Measurements from ENCODE around the gene CHST8.

The CHST8 gene

DNA sequence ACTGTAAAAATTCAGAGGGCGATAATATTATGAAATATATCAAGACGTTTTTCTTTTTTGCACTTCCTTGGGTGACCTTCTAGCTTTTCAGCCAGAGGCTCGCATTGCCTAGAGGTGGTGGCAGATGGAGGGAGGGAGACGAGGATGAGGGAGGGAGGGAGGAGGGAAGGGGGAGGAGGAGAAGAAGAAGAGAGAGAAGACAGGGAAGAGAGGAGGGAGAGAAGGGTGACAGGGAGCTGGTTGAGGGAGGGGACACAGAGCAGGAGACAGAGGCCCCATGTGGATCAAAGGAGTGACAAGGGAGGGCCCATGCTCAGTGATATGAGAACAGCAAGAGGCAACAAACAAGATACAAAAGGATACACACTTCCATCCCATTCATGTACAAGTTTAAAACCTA lies 166.9 kb downstream of the CHST8 start:
- Histone ChIP-seq H3K27me3 (replicated peaks) (no peaks in the 10 kb centered on the region), H3K36me3 (replicated peaks) (no peaks in the 10 kb centered on the region), H3K27ac (no peak overlapping the region), H3K4me3 (ENCODE audit: low read depth, low read length) (no peak overlapping the region)
- TF ChIP-seq, protein P1, sequence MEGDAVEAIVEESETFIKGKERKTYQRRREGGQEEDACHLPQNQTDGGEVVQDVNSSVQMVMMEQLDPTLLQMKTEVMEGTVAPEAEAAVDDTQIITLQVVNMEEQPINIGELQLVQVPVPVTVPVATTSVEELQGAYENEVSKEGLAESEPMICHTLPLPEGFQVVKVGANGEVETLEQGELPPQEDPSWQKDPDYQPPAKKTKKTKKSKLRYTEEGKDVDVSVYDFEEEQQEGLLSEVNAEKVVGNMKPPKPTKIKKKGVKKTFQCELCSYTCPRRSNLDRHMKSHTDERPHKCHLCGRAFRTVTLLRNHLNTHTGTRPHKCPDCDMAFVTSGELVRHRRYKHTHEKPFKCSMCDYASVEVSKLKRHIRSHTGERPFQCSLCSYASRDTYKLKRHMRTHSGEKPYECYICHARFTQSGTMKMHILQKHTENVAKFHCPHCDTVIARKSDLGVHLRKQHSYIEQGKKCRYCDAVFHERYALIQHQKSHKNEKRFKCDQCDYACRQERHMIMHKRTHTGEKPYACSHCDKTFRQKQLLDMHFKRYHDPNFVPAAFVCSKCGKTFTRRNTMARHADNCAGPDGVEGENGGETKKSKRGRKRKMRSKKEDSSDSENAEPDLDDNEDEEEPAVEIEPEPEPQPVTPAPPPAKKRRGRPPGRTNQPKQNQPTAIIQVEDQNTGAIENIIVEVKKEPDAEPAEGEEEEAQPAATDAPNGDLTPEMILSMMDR (IDR thresholded peaks at IDR 0.05; ENCODE audit: low read depth, low read length, missing control alignments): no peak
- in situ Hi-C loops (cut with HindIII; ENCODE audit: low pct_ligation_motif_present, low sequenced_read_pairs): no loop called here
- DNase-seq: no peak

- no peaks in the 10 kb centered on the region for H3K27me3 ChIP-seq (replicated peaks)
- TF ChIP-seq, protein P1 (IDR thresholded peaks at IDR 0.05; ENCODE audit: low read depth, low read length, missing control alignments): no peak
- H3K36me3 ChIP-seq (replicated peaks): no peaks in the 10 kb centered on the region
- no peak overlapping the region for H3K27ac ChIP-seq
- in situ Hi-C loops (cut with HindIII; ENCODE audit: low pct_ligation_motif_present, low sequenced_read_pairs): no loop called here
- no peak for DNase-seq
- no peak overlapping the region for H3K4me3 ChIP-seq (ENCODE audit: low read depth, low read length)
Measured at GRCh38 chr19:33789344-33789743, 167.6 kb downstream of the CHST8 start.

- peak overlapping the region; percentile 95 for H3K27ac ChIP-seq
- no peaks in the 10 kb centered on the region for H3K36me3 ChIP-seq (replicated peaks)
- TF ChIP-seq, protein P1 (IDR thresholded peaks at IDR 0.05; ENCODE audit: low read depth, low read length, missing control alignments): no peak
- H3K27me3 ChIP-seq (replicated peaks): no peaks in the 10 kb centered on the region
- H3K4me3 ChIP-seq (ENCODE audit: low read depth, low read length): peak overlapping the region; percentile 79
- DNase-seq: no peak
- in situ Hi-C loops (cut with HindIII; ENCODE audit: low pct_ligation_motif_present, low sequenced_read_pairs): no loop called here
Measured at GRCh38 chr19:33794683-33795369, 173.1 kb downstream of the CHST8 start.

- in situ Hi-C loops (cut with HindIII; ENCODE audit: low pct_ligation_motif_present, low sequenced_read_pairs): no loop called here
- Histone ChIP-seq H3K36me3 (replicated peaks) (no peaks in the 10 kb centered on the region), H3K27me3 (replicated peaks) (no peaks in the 10 kb centered on the region), H3K4me3 (ENCODE audit: low read depth, low read length) (peak overlapping the region; percentile 79), H3K27ac (peak overlapping the region; percentile 95)
- TF ChIP-seq, protein P1 (IDR thresholded peaks at IDR 0.05; ENCODE audit: low read depth, low read length, missing control alignments): peak; percentile 67
- DNase-seq: peak; percentile 57
Measured at GRCh38 chr19:33795370-33796163, 173.8 kb downstream of the CHST8 start.

- Histone ChIP-seq H3K36me3 (replicated peaks) (peaks cover 6% of the 10 kb centered on the region), H3K4me3 (ENCODE audit: low read depth, low read length) (peak within 1 kb of the TSS; percentile 79), H3K27me3 (replicated peaks) (no peaks in the 10 kb centered on the region), H3K27ac (peak within 1 kb of the TSS; percentile 95)
- in situ Hi-C loops (cut with HindIII; ENCODE audit: low pct_ligation_motif_present, low sequenced_read_pairs): no loop called here
- TF ChIP-seq, protein P1 (IDR thresholded peaks at IDR 0.05; ENCODE audit: low read depth, low read length, missing control alignments): no peak
- no peak for DNase-seq
Measured at GRCh38 chr19:33796164-33796875, 174.6 kb downstream of the CHST8 start, which contains the start of gene KCTD15. KCTD15 (plus strand) TSS chr19:33796870; CDS start chr19:33800455, 3,585 bp downstream.
